Muscle of back (tissue), 13 donors: ENCODE data around the gene BCL6. TPM values are rescaled to one million over a fixed set of nuclear protein-coding genes. Genes with fewer than 3 reads are reported as not detected.
A peak's percentile ranks its signal among the peaks of the same experiment; 100 is the strongest.

Experiments used
- DNase-seq, 3 donors: peaks; one replicate each; pipeline versions ENCODE4 v3.0.0 to v3.0.0-alpha.2; 2013
- long read RNA-seq, 9 donors: transcript quantifications; one replicate each; lab custom pipeline, GENCODE V29; 2026
- polyA plus RNA-seq, 10 donors: library from polyadenylated mRNA; unstranded; fragments of 120-200 nt; gene quantifications; one replicate each; pipeline ENCODE4 v1.2.1, GENCODE V29; 2013; ENCODE audit not compliant: insufficient read length in 10 of 10

BCL6 gene
- polyA plus RNA-seq, result 10 to 100 TPM; 14.2 to 31.1 (median 21.0) TPM
- long read RNA-seq, donor 1, partial matches to known transcripts, result 0 of 1 reads
- long read RNA-seq, donor 1, other reads (novel, unspliced or antisense), result 0 of 1 reads
- long read RNA-seq, donor 2, partial matches to known transcripts, result 0 of 1 reads
- long read RNA-seq, donor 2, other reads (novel, unspliced or antisense), result 0 of 1 reads
- long read RNA-seq, donor 3, result 0 reads
- long read RNA-seq, donor 4, result 0 reads
- long read RNA-seq, donor 5, result 0 reads
- long read RNA-seq, donor 6, result 0 reads
- long read RNA-seq, donor 7, partial matches to known transcripts, result 0 of 5 reads
- long read RNA-seq, donor 7, other reads (novel, unspliced or antisense), result 0 of 5 reads
- long read RNA-seq, donor 8, result 0 reads
- long read RNA-seq, donor 9, result 0 reads

GRCh38 chr3:187745201-187746058 lies at the start of gene BCL6:
TSS of gene BCL6 (minus strand) at chr3:187745468. CDS start at chr3:187733693, 11,775 bp downstream.
- DNase-seq, result peak; percentile 97 to 99 (median 98)

- no peak for DNase-seq
These were observed 49.5 kb upstream of the BCL6 start for GRCh38 chr3:187794731-187795130.

GRCh38 chr3:187793618-187794017 lies 48.4 kb upstream of the BCL6 start:
- no peak for DNase-seq

GRCh38 chr3:187792521-187792920 lies 47.3 kb upstream of the BCL6 start:
- DNase-seq, result no peak

- DNase-seq, result no peak
These were observed 44.6 kb upstream of the BCL6 start for GRCh38 chr3:187789872-187790271.

- no peak for DNase-seq
These were observed 44.0 kb upstream of the BCL6 start for GRCh38 chr3:187788984-187789857.

GRCh38 chr3:187783098-187783497 lies 37.8 kb upstream of the BCL6 start:
- DNase-seq, result peak in 1 of 3 donors; percentile 78

- DNase-seq, result no peak
These were observed 36.7 kb upstream of the BCL6 start for GRCh38 chr3:187782006-187782405.

GRCh38 chr3:187781001-187781400 lies 35.7 kb upstream of the BCL6 start:
- DNase-seq, result no peak

GRCh38 chr3:187778726-187779125 lies 33.5 kb upstream of the BCL6 start:
- DNase-seq, result no peak

- no peak for DNase-seq
These were observed 32.2 kb upstream of the BCL6 start for GRCh38 chr3:187777331-187777941.

GRCh38 chr3:187775549-187775948 lies 30.3 kb upstream of the BCL6 start:
- no peak for DNase-seq

- peak in 1 of 3 donors; percentile 30 for DNase-seq
These were observed 29.0 kb upstream of the BCL6 start for GRCh38 chr3:187774185-187774789.

GRCh38 chr3:187773233-187774184 lies 28.2 kb upstream of the BCL6 start:
- peak in 1 of 3 donors; percentile 16 for DNase-seq

GRCh38 chr3:187770224-187770623 lies 25.0 kb upstream of the BCL6 start:
- DNase-seq, result no peak

- no peak for DNase-seq
These were observed 24.5 kb upstream of the BCL6 start for GRCh38 chr3:187769771-187770170.

GRCh38 chr3:187767266-187768012 lies 22.2 kb upstream of the BCL6 start:
- peak in 1 of 3 donors; percentile 83 for DNase-seq

GRCh38 chr3:187765342-187765741 lies 20.1 kb upstream of the BCL6 start:
- DNase-seq, result no peak
